ENCODE data around the gene HDAC4.

HDAC4 gene

DNA sequence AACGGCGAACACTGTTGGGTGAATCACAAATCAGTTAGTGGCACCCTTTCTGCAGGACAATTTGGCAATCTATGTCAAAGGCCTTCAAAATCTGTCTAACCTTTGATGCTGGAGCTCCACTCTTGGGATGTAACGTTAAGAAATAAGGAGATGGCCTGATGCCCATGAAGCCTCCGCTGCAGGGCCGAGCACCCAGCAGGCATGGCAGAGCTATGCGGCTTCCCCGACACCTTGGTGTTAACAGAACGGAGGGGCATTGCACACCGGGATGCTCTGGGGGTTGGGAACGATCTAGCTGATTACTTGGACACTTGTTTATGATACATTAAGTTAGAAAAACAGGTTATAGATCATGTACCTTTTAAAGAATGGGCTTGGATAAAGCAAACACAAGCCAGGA, 265.3 kb downstream of the HDAC4 start:
- no peak overlapping the region for H3K27ac ChIP-seq

DNA sequence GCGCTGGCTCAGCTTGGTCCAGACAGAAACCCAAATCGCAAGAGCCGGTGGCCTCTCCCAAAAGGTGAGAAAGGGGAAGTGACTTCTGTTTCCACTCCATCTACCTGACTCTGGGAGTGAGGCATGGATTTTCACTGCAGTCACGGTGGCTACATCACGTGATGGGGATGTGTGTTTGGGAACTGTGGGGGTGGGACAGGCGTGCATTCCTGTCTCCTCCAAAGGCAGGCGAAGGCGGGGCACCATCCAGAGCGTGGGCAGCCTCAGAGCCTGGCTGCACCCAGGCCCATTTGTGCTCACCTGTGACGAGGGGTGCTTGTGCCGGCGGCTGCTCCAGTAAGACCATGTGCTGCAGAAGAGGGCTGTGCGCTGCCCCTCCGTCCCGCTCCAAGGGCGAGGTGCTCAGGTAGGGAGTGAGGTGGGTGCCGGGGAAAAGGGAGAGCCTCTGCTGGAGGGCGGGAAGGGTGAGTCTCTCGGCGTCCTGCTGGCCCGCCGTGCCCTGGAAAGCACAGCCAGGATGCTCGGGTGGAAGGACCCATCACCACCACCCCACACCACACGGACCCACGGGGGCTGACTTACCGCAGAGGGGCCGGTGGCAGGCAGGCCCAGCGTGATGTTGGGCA, 266.8 kb downstream of the HDAC4 start:
- H3K27ac ChIP-seq = no peak overlapping the region
- no peak overlapping the region for H3K4me3 ChIP-seq

More for the DNA sequence above, 265.3 kb downstream of the HDAC4 start:
- H3K4me3 ChIP-seq = no peak overlapping the region

GRCh38 chr2:239132786-239133185, 268.0 kb downstream of the HDAC4 start:
- H3K4me3 ChIP-seq = no peak overlapping the region
- H3K27ac ChIP-seq = no peak overlapping the region

- no peak overlapping the region for H3K4me3 ChIP-seq
- no peak overlapping the region for H3K27ac ChIP-seq
These were observed 268.6 kb downstream of the HDAC4 start for GRCh38 chr2:239132156-239132709.

DNA sequence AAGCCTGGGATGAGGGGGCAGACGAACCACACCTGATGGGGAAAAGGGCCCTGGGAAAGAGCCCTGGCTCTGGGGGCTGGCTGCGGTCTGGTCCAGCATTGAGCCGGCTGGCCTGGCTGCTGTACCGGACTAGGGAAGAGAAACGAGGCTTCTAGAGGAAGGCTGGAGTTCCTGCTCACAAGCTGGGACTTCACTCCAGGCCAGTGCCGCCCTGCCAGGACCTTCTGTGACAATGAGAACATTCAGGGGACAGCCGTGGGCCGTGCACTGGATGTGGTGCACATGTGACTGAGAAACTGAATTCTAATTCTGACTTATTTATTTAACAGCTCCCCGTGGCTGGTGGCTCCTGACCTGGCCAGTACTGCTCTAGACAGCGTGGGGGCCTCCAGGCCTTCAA, 269.3 kb downstream of the HDAC4 start:
- H3K4me3 ChIP-seq = no peak overlapping the region
- H3K27ac ChIP-seq = no peak overlapping the region

- no peak overlapping the region for H3K27ac ChIP-seq
- no peak overlapping the region for H3K4me3 ChIP-seq
These were observed 270.0 kb downstream of the HDAC4 start for GRCh38 chr2:239130786-239131325.

DNA sequence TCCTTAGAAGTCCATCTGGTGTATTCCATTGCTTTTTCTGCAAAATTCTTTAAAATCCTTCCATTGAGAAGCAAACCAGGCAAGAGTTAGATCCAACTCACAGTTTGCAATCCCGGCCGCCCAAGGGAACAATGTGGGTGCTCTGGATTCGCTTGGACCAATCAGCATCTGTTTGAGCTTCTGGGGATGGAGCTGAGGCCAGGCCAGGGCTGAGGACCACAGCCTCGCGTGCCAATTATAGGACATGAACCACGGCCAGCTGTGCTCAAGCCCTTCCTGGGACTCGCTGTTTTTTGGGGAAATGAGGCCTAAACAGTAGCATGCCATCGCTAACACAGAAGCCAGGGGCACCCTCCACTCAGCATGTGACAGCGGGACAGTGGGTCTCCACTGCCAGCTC, 270.8 kb downstream of the HDAC4 start:
- no peak overlapping the region for H3K27ac ChIP-seq
- no peak overlapping the region for H3K4me3 ChIP-seq

- no peak overlapping the region for H3K27ac ChIP-seq
These were observed 271.5 kb downstream of the HDAC4 start for GRCh38 chr2:239129147-239129920.

GRCh38 chr2:239128706-239129105, 272.1 kb downstream of the HDAC4 start:
- H3K4me3 ChIP-seq = no peak overlapping the region

More at GRCh38 chr2:239129147-239129920, 271.5 kb downstream of the HDAC4 start:
- no peak overlapping the region for H3K4me3 ChIP-seq

DNA sequence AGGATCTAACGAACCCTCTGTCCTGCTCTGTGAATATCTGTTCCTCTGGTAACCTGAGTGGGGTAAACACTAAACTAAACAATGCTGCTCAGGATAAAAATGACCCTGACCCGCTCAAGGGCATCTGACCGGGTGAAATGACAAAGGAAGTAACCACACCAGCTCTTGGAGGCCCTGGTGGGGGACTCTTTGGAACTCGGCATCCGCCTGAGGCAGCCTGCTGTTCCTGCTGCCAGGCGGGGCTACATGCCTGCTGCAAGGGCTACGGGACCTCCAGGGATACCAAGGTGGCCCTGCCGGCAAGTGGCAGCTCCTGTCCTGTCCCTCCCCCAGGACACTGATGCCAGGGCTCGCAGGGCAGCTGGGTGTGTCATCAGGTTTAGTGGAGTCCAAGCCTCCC, 273.3 kb downstream of the HDAC4 start:
- Histone ChIP-seq H3K27ac (no peak overlapping the region), H3K4me3 (no peak overlapping the region)

More at GRCh38 chr2:239128706-239129105, 272.1 kb downstream of the HDAC4 start:
- H3K27ac ChIP-seq = no peak overlapping the region

DNA sequence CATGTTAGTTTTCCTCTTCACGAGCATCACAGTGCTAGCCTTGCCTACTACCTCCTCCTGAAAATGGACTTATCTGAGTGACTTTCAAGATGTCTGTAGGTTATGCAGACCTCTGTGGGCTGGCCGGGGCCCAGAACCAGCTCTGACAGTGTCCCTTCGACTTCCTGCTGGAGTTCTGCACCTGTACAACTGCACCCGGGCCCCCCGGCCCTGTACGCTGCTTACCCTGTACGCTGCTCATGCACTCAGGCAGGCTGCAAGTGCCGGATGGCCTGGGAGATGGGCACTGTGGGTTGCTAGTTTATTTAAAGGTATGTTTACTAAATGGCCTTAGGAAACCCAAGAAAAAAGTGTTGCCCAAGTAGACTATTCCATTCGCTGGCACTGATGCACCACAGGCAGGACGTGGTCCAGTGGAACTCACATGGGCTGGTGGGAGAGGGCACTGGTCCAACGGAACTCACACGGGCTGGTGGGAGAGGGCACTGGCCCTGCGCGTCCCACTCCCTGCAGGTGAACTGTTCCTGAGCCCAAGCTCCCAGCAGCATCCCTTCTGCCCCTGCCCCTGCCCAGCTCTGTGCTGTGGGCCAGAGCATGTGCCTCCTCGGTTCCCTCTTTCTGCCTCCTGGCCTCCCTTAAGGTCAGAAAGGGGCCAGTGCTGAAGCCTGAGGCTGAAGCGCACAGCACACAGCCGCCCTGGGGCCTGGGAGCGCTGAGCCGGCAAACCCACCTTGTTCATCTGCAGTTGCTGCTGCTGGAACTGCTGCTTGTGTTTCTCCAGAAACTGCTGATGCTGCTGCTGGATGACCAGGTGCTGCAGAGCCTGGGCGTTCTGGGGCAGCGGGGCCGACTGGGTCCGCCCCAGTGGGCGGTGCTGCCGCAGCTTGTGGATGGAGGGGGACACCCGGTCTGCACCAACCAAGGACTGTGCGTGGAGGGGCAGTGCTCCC, 274.8 kb downstream of the HDAC4 start:
- no peak overlapping the region for H3K27ac ChIP-seq
- H3K4me3 ChIP-seq = no peak overlapping the region

DNA sequence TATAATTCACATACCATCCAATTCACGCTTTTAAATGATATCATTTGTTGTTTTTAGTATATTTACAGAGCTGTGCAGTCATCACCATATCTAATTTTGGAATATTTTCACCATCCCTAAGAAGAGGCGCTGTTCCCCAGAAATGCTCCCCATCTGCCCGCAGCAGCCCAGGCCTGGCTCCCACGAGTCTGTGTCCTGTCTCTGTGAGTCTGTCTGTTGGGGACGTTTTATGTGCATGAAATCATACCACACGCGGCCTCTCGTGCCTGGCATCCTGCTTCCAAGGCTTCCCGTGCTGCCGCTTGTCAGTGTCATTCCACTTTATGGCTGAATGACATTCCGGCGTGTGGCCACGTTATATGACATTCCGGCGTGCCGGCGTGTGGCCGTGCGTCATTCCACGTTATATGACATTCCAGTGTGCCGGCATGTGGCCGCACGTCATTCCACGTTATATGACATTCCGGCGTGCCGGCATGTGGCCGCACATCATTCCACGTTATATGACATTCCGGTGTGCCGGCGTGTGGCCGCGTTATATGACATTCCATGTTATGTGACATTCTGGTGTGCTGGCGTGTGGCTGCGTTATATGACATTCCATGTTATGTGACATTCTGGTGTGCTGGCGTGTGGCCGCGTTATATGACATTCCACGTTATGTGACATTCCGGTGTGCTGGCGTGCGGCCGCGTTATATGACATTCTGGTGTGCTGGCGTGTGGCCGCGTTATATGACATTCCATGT, 276.5 kb downstream of the HDAC4 start:
- Histone ChIP-seq H3K4me3 (no peak overlapping the region), H3K27ac (no peak overlapping the region)

GRCh38 chr2:239122421-239123110, 278.3 kb downstream of the HDAC4 start:
- no peak overlapping the region for H3K27ac ChIP-seq
- H3K4me3 ChIP-seq = no peak overlapping the region

GRCh38 chr2:239121600-239122012, 279.2 kb downstream of the HDAC4 start:
- Histone ChIP-seq H3K27ac (no peak overlapping the region), H3K4me3 (no peak overlapping the region)

GRCh38 chr2:239120664-239121063, 280.2 kb downstream of the HDAC4 start:
- Histone ChIP-seq H3K4me3 (no peak overlapping the region), H3K27ac (no peak overlapping the region)

- Histone ChIP-seq H3K27ac (no peak overlapping the region), H3K4me3 (no peak overlapping the region)
These were observed 281.3 kb downstream of the HDAC4 start for GRCh38 chr2:239119346-239120126.

GRCh38 chr2:239118675-239119211, 282.1 kb downstream of the HDAC4 start:
- no peak overlapping the region for H3K4me3 ChIP-seq
- no peak overlapping the region for H3K27ac ChIP-seq

All from skin epidermis (tissue), 12 donors.